ENCODE measurements around the gene GPR151. TPM values are rescaled to one million over a fixed set of nuclear protein-coding genes. Genes with fewer than 3 reads are reported as not detected.

The GPR151 gene
- total and polyA plus RNA-seq, 2 of the 4 experiments (the other 2 are of a cell fraction), result not detected

GRCh38 chr5:146544232-146544631, 28.2 kb upstream of the GPR151 start:
- no peak overlapping the region for H3K4me3 ChIP-seq (ENCODE audit: insufficient read depth, low read depth, low read length)
- H4K20me1 ChIP-seq (ENCODE audit: insufficient read depth, low read length), result no peaks in the 10 kb centered on the region
- no peak overlapping the region for H3K23ac ChIP-seq (ENCODE audit: low read depth, low read length)
- ATAC-seq (ENCODE audit: low read depth), result no peak
- H3K9me3 ChIP-seq (ENCODE audit: control insufficient read depth, insufficient read depth, low read length), result no peaks in the 10 kb centered on the region
- H3K27me3 ChIP-seq (ENCODE audit: control insufficient read depth, insufficient read depth, low read length), result peaks cover 3% of the 10 kb centered on the region; the same call in 1 of the 2 replicates
- POLR2A ChIA-PET (ENCODE audit: unreplicated experiment), result no interaction called here
- no peak overlapping the region for H3K9ac ChIP-seq (ENCODE audit: low read depth, low read length)
- dilution Hi-C loops (cut with HindIII; ENCODE audit: low sequenced_read_pairs, unreplicated experiment) (loop anchor here (25.0 kb wide), 1 partner anchor 418 kb away; no protein-coding TSS in a partner anchor), in situ Hi-C loops (cut with MboI; ENCODE audit: low sequenced_read_pairs) (loop anchor here (5.0 to 25.0 kb wide), 4 partner anchors 423 to 1043 kb away; no protein-coding TSS in a partner anchor), intact Hi-C loops (cut with micrococcal nuclease) (loop anchor here (10.0 kb wide), 1 partner anchor 1031 kb away; no protein-coding TSS in a partner anchor)
- no peaks in the 10 kb centered on the region for H3K79me1 ChIP-seq (ENCODE audit: low read depth in 1 of 2, low read length in 2 of 2)
- CTCF ChIA-PET, result interaction anchor here (0.7 kb wide), 1 partner anchor 634 kb away, joined by 3 read pairs; no protein-coding TSS in a partner anchor
- no peak overlapping the region for H2AK5ac ChIP-seq (ENCODE audit: low read depth, low read length)
- TF ChIP-seq FOS (IDR thresholded peaks at IDR 0.05; ENCODE audit: low read depth, low read length) (no peak), CHD1 (IDR thresholded peaks at IDR 0.05; ENCODE audit: low read depth, low read length) (no peak), RAD21 (IDR thresholded peaks at IDR 0.05; ENCODE audit: low read length) (no peak), POLR2A (IDR thresholded peaks at IDR 0.05; ENCODE audit: low read depth, low read length) (no peak), NFE2L2 (IDR thresholded peaks at IDR 0.05; ENCODE audit: low read depth, low read length) (no peak), BHLHE40 (IDR thresholded peaks at IDR 0.05; ENCODE audit: low read depth, low read length) (no peak), MAZ (IDR thresholded peaks at IDR 0.05; ENCODE audit: borderline replicate concordance, low read depth, low read length) (no peak), RCOR1 (IDR thresholded peaks at IDR 0.05; ENCODE audit: insufficient replicate concordance, low read length) (no peak), CEBPB (IDR thresholded peaks at IDR 0.05; ENCODE audit: low read depth, low read length) (no peak), MAFK (IDR thresholded peaks at IDR 0.05; ENCODE audit: low read depth, low read length) (no peak), MXI1 (IDR thresholded peaks at IDR 0.05; ENCODE audit: borderline replicate concordance, low read depth, low read length) (no peak), SMC3 (IDR thresholded peaks at IDR 0.05; ENCODE audit: low read depth, low read length) (no peak), RFX5 (IDR thresholded peaks at IDR 0.05; ENCODE audit: low read depth, low read length) (no peak), ELK1 (IDR thresholded peaks at IDR 0.05; ENCODE audit: borderline replicate concordance, low read depth, low read length) (no peak), CTCF (conservative IDR thresholded peaks at IDR 0.05; ENCODE audit: low read depth, low read length) (no peak), USF2 (IDR thresholded peaks at IDR 0.05; ENCODE audit: low read depth, low read length) (no peak)
- H3K4ac ChIP-seq (ENCODE audit: low read depth, low read length), result no peak overlapping the region
- no peak overlapping the region for H3K4me2 ChIP-seq (ENCODE audit: low read depth, low read length)
- DNase-seq, result no peak
- H3K27ac ChIP-seq (ENCODE audit: insufficient read depth, low read length), result no peak overlapping the region
- no peaks in the 10 kb centered on the region for H3K9me1 ChIP-seq (ENCODE audit: insufficient read depth, low read length)
- no peak overlapping the region for H2BK5ac ChIP-seq (ENCODE audit: low read depth, low read length, poor library complexity, severe bottlenecking)
- H4K8ac ChIP-seq (ENCODE audit: low read depth in 2 of 2, low read length in 2 of 2), result no peak overlapping the region
- no TSS peak for BruUV-seq (replicated peaks)
- H2AFZ ChIP-seq (replicated peaks; ENCODE audit: low read length, poor library complexity), result no peak overlapping the region
- no peak overlapping the region for H4K91ac ChIP-seq (ENCODE audit: insufficient read depth, low read depth, low read length)
- no peak overlapping the region for H2BK120ac ChIP-seq (ENCODE audit: low read depth, low read length)
- H3K4me1 ChIP-seq (ENCODE audit: control insufficient read depth, insufficient read depth, low read length), result no peaks in the 10 kb centered on the region
- no peak overlapping the region for H4K5ac ChIP-seq (ENCODE audit: low read depth, low read length)
- H3K18ac ChIP-seq (ENCODE audit: low read depth, low read length), result no peak overlapping the region
- H3K36me3 ChIP-seq (ENCODE audit: control insufficient read depth, insufficient read depth, low read length), result no peaks in the 10 kb centered on the region
- no peak overlapping the region for H3K56ac ChIP-seq (ENCODE audit: extremely low read depth, insufficient read depth, low read length)
- H2BK20ac ChIP-seq (ENCODE audit: low read depth, low read length), result no peak overlapping the region
- no peak overlapping the region for H2BK15ac ChIP-seq (ENCODE audit: low read depth, low read length)
- H3K14ac ChIP-seq (replicated peaks; ENCODE audit: low read depth, low read length), result no peak overlapping the region
- no peak overlapping the region for H2AK9ac ChIP-seq (replicated peaks; ENCODE audit: low read depth, low read length, poor library complexity)
